Glomerular visceral epithelial cell (primary cell): Measurements from ENCODE around the gene FRMPD4.

Experiments
- DNase-seq: peaks from one replicate; pipeline ENCODE4 v3.0.0-alpha.2; 2016; ENCODE audit errors: extremely low spot score

The FRMPD4 gene

GRCh38 chrX:12210971-12211370 lies 72.7 kb downstream of the FRMPD4 start:
- DNase-seq, result peak; percentile 0

- no peak for DNase-seq
These were observed 85.4 kb downstream of the FRMPD4 start for GRCh38 chrX:12223650-12224049.

- no peak for DNase-seq
These were observed 86.8 kb downstream of the FRMPD4 start for GRCh38 chrX:12225107-12225506.

- DNase-seq, result no peak
These were observed 89.3 kb downstream of the FRMPD4 start for GRCh38 chrX:12227412-12228041.

- DNase-seq, result no peak
These were observed 90.6 kb downstream of the FRMPD4 start for GRCh38 chrX:12228862-12229261.

- no peak for DNase-seq
These were observed 91.7 kb downstream of the FRMPD4 start for GRCh38 chrX:12229986-12230385.

GRCh38 chrX:12234534-12235329 lies 96.5 kb downstream of the FRMPD4 start:
- DNase-seq, result no peak

GRCh38 chrX:12236156-12236555 lies 97.9 kb downstream of the FRMPD4 start:
- DNase-seq, result no peak

GRCh38 chrX:12237131-12237530 lies 98.9 kb downstream of the FRMPD4 start:
- no peak for DNase-seq

GRCh38 chrX:12237771-12238170 lies 99.5 kb downstream of the FRMPD4 start:
- DNase-seq, result no peak

- no peak for DNase-seq
These were observed 101.2 kb downstream of the FRMPD4 start for GRCh38 chrX:12239356-12240082.

- no peak for DNase-seq
These were observed 102.2 kb downstream of the FRMPD4 start for GRCh38 chrX:12240491-12240890.

GRCh38 chrX:12241026-12241425 lies 102.8 kb downstream of the FRMPD4 start:
- no peak for DNase-seq

- DNase-seq, result peak; percentile 18
These were observed 107.7 kb downstream of the FRMPD4 start for GRCh38 chrX:12245650-12246645.

- DNase-seq, result no peak
These were observed 111.7 kb downstream of the FRMPD4 start for GRCh38 chrX:12249997-12250396.

- no peak for DNase-seq
These were observed 124.9 kb downstream of the FRMPD4 start for GRCh38 chrX:12263211-12263610.

GRCh38 chrX:12269484-12269883 lies 131.2 kb downstream of the FRMPD4 start:
- no peak for DNase-seq

- DNase-seq, result no peak
These were observed 139.9 kb downstream of the FRMPD4 start for GRCh38 chrX:12278151-12278550.

- no peak for DNase-seq
These were observed 144.7 kb downstream of the FRMPD4 start for GRCh38 chrX:12282991-12283390.

- no peak for DNase-seq
These were observed 154.9 kb downstream of the FRMPD4 start for GRCh38 chrX:12292996-12293765.

- no peak for DNase-seq
These were observed 159.1 kb downstream of the FRMPD4 start for GRCh38 chrX:12297353-12297752.
